Measurements from ENCODE around the gene SDF4.

Gene SDF4

DNA sequence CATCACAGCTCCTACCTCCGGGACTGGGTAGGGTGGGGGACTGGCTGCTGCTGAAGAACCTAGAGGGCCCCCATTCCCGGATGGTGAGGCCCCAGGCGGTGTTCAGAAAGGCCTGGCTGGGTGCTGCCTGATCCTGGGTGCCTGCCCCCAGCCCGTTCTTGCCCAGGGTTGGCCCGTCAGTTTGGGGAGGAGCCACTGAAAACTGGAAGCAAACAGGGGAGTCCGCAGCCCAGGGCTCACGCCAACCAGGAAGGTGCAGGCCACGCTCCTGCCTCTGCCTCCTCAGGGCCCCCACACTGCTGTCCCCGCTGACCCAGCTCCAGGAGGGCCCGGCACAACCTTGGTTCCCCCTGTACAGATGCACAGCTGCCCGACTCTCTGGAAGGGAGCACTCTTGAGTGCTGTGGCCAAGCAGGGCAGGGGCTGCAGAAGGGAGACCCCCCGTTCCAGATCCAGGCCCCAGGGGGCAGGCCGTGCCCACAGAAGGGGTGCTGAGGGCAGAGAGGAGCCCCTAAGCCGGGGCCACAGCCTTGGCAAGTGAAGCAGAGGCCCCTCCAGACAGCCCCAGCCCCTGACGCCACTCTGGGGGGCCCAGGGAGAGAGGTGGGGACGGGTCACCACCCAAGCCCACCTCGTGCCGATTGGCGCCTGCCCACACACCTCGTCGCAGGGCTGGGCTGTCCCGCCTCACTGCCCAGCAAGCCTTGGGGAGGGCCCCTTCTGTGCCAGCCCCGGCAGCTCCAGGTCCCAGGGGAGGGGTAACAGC, 9.2 kb upstream of the SDF4 start:
- peaks cover 10% of the 10 kb centered on the region for H3K4me1 ChIP-seq (ENCODE audit: insufficient read depth, poor library complexity, severe bottlenecking)
- ATAC-seq (ENCODE audit: low read depth) (peak; percentile 22; the same call in 2 of the 3 replicates), DNase-seq (ENCODE audit: low spot score) (no peak)

GRCh38 chr1:1240348-1240732, 8.5 kb upstream of the SDF4 start:
- Histone ChIP-seq H3K36me3 (ENCODE audit: low read depth) (no peaks in the 10 kb centered on the region), H3K4me3 (ENCODE audit: severe bottlenecking) (no peak overlapping the region), H3K27me3 (ENCODE audit: insufficient read depth, poor library complexity, severe bottlenecking) (no peaks in the 10 kb centered on the region), H3K9me3 (ENCODE audit: severe bottlenecking) (no peaks in the 10 kb centered on the region), H3K27ac (ENCODE audit: poor library complexity, severe bottlenecking) (no peak overlapping the region), H3K4me1 (ENCODE audit: insufficient read depth, poor library complexity, severe bottlenecking) (peaks cover 10% of the 10 kb centered on the region)
- no peak for DNase-seq (ENCODE audit: low spot score)
- TF ChIP-seq, protein P1, sequence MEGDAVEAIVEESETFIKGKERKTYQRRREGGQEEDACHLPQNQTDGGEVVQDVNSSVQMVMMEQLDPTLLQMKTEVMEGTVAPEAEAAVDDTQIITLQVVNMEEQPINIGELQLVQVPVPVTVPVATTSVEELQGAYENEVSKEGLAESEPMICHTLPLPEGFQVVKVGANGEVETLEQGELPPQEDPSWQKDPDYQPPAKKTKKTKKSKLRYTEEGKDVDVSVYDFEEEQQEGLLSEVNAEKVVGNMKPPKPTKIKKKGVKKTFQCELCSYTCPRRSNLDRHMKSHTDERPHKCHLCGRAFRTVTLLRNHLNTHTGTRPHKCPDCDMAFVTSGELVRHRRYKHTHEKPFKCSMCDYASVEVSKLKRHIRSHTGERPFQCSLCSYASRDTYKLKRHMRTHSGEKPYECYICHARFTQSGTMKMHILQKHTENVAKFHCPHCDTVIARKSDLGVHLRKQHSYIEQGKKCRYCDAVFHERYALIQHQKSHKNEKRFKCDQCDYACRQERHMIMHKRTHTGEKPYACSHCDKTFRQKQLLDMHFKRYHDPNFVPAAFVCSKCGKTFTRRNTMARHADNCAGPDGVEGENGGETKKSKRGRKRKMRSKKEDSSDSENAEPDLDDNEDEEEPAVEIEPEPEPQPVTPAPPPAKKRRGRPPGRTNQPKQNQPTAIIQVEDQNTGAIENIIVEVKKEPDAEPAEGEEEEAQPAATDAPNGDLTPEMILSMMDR (IDR thresholded peaks at IDR 0.05; ENCODE audit: poor library complexity, severe bottlenecking): no peak
- no peak for ATAC-seq (ENCODE audit: low read depth)

More for the DNA sequence above, 9.2 kb upstream of the SDF4 start:
- Histone ChIP-seq H3K27ac (ENCODE audit: poor library complexity, severe bottlenecking) (no peak overlapping the region), H3K36me3 (ENCODE audit: low read depth) (no peaks in the 10 kb centered on the region), H3K9me3 (ENCODE audit: severe bottlenecking) (no peaks in the 10 kb centered on the region), H3K27me3 (ENCODE audit: insufficient read depth, poor library complexity, severe bottlenecking) (no peaks in the 10 kb centered on the region), H3K4me3 (ENCODE audit: severe bottlenecking) (no peak overlapping the region)
- TF ChIP-seq, protein P1 (IDR thresholded peaks at IDR 0.05; ENCODE audit: poor library complexity, severe bottlenecking): no peak

- H3K4me1 ChIP-seq (ENCODE audit: insufficient read depth, poor library complexity, severe bottlenecking): peaks cover 10% of the 10 kb centered on the region
- no peaks in the 10 kb centered on the region for H3K36me3 ChIP-seq (ENCODE audit: low read depth)
- ATAC-seq (ENCODE audit: low read depth): no peak
- H3K27ac ChIP-seq (ENCODE audit: poor library complexity, severe bottlenecking): no peak overlapping the region
- H3K9me3 ChIP-seq (ENCODE audit: severe bottlenecking): no peaks in the 10 kb centered on the region
- H3K27me3 ChIP-seq (ENCODE audit: insufficient read depth, poor library complexity, severe bottlenecking): no peaks in the 10 kb centered on the region
- no peak for DNase-seq (ENCODE audit: low spot score)
- TF ChIP-seq, protein P1 (IDR thresholded peaks at IDR 0.05; ENCODE audit: poor library complexity, severe bottlenecking): no peak
- H3K4me3 ChIP-seq (ENCODE audit: severe bottlenecking): no peak overlapping the region
These were observed 8.0 kb upstream of the SDF4 start for GRCh38 chr1:1239614-1240347.

GRCh38 chr1:1239227-1239613, 7.4 kb upstream of the SDF4 start:
- H3K9me3 ChIP-seq (ENCODE audit: severe bottlenecking): no peaks in the 10 kb centered on the region
- TF ChIP-seq, protein P1 (IDR thresholded peaks at IDR 0.05; ENCODE audit: poor library complexity, severe bottlenecking): no peak
- H3K36me3 ChIP-seq (ENCODE audit: low read depth): no peaks in the 10 kb centered on the region
- ATAC-seq (ENCODE audit: low read depth) (no peak), DNase-seq (ENCODE audit: low spot score) (no peak)
- no peak overlapping the region for H3K27ac ChIP-seq (ENCODE audit: poor library complexity, severe bottlenecking)
- peaks cover 10% of the 10 kb centered on the region for H3K4me1 ChIP-seq (ENCODE audit: insufficient read depth, poor library complexity, severe bottlenecking)
- no peak overlapping the region for H3K4me3 ChIP-seq (ENCODE audit: severe bottlenecking)
- no peaks in the 10 kb centered on the region for H3K27me3 ChIP-seq (ENCODE audit: insufficient read depth, poor library complexity, severe bottlenecking)
